Amniotic epithelial cell (primary cell): ENCODE measurements around the gene RHOA.

Experiments used
- DNase-seq: peaks from one replicate; pipeline ENCODE4 v3.0.0-alpha.2; 2010; ENCODE audit warnings: low read depth

The RHOA gene

GRCh38 chr3:49411968-49412631 lies at the start of gene RHOA, which contains the start of gene TCTA:
RHOA (minus strand) TSS chr3:49411976; CDS start chr3:49375589, 36,387 bp downstream.
TCTA (plus strand) TSS chr3:49412423; CDS start chr3:49412427, 4 bp downstream.
- DNase-seq = peak; percentile 100

DNA sequence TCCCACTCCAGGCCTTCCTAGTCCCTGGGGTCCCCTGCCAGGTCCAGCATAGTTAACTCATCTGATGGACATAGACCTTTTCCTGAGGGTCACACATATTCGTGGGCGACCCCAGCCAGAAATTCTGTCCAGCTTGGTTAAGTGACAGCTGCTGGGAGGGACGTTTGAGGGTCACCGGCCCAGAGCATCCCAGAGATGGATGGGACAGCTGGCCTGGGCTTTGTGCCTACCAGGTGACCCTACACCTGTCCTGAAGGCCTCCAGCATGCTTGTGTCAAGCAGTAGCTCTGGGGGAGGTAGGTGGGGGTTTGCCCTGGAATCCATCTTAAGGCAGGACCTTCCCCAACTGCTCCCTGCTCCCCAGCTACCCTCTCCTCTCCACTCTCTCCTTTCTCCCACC lies 49.2 kb upstream of the RHOA start:
- no peak for DNase-seq

DNA sequence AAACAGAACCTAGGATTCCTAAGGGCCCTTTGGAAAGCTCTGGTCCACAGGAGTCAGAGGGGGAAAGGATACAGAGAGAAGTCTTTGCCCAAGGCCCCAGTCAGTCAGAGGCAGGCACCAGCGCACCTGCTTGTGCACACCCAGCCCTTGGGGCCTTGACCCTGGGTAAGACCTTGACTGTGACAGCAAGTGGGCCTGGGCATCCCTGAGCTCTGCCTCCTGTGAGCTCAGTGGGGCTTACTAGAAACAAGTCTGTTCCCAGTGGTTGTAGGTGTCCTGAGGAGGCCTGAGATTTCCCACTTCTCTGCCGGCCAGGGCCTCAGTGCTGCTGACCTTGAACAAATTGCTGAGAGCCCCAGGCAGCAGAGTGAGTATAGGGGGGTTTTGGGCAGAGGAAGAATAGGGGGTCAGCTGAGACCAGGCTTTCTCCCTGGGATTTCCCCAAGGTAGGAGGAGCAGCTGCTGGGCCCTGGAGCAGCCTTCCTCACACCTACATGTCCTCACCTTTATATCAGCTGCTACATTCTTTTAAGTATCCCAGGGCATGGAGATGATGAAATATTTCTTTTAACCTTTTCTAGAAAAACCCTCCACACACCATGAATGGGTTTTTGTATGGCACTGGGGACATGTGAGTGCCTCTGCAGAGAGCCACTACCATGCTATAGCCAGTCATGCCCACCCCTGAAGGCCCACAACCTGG lies 48.6 kb upstream of the RHOA start:
- no peak for DNase-seq

DNA sequence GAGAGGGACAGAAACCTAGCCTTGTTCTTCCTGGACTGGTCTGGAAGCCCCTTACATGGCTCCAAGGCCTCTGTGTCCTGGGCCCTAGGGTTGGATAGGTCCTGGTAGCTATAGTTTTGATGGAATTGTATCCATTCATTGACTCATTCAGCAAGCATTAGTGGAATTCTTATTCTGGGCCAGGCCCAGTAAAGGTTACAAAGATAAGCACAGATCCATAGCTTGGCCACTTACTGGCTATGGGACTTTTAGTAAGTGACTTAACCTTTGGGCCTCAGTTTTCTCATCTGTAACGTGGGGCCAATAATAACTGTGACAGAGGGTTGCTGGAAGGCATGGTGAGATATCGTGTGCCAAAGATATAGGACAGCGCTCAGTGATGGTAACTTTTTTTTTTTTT lies 44.7 kb upstream of the RHOA start:
- no peak for DNase-seq

GRCh38 chr3:49454898-49455681 lies 43.3 kb upstream of the RHOA start:
- no peak for DNase-seq

GRCh38 chr3:49454458-49454857 lies 42.7 kb upstream of the RHOA start:
- no peak for DNase-seq

- no peak for DNase-seq
Observed at GRCh38 chr3:49453621-49454020, 41.8 kb upstream of the RHOA start.

DNA sequence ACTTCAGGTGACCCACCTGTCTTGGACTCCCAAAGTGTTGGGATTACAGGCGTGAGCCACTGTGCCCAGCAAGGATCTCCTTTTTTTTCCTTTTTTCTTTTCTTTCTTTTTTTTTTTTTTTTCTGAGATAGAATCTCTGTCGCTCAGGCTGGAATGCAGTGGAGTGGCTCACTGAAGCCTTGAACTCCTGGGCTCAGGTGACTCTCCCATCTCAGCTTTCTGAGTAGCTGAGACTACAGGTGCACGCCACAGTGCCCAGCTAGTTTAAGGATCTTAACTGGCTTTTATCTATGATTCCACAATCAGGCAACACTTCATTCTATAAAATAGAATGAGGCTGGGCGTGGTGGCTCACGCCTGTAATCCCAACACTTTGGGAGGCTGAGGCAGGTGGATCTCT lies 33.6 kb upstream of the RHOA start:
- DNase-seq = no peak

- no peak for DNase-seq
Observed at GRCh38 chr3:49434731-49435130, 23.0 kb upstream of the RHOA start.

- DNase-seq = no peak
Observed at GRCh38 chr3:49428752-49429080, 16.9 kb upstream of the RHOA start.

- no peak for DNase-seq
Observed at GRCh38 chr3:49427586-49427985, 15.8 kb upstream of the RHOA start.

- no peak for DNase-seq
Observed at GRCh38 chr3:49424816-49425215, 13.0 kb upstream of the RHOA start.

- DNase-seq = peak; percentile 71
Observed at GRCh38 chr3:49422379-49423248, 10.8 kb upstream of the RHOA start, which contains the start of gene AMT. AMT (minus strand) TSS chr3:49422473; CDS start chr3:49422450, 23 bp downstream.

DNA sequence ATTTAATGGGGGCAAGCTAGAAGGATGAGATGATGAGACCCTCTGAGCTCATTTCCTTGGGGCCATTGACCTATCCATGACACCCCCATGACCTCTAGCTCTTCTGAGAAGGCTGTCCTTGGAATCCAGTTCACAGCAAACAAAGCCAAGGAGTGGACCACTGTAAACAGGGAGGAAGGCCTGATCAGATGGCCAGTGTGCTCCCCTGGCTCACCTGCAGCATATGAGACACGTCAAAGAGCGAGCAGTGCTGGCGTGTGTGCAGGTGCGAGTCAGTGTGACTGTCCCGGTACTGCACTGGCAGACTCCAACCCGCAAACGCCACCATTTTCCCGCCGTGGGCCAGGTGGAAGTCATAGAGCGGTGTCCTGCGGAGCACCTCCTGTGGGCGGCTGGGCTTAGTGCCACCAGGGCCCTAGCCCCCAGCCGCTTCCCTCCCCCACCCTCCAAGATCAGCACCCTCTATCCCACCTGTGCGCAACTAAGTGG lies 10.2 kb upstream of the RHOA start:
- DNase-seq = no peak

GRCh38 chr3:49417516-49418120 lies 5.8 kb upstream of the RHOA start:
- no peak for DNase-seq

DNA sequence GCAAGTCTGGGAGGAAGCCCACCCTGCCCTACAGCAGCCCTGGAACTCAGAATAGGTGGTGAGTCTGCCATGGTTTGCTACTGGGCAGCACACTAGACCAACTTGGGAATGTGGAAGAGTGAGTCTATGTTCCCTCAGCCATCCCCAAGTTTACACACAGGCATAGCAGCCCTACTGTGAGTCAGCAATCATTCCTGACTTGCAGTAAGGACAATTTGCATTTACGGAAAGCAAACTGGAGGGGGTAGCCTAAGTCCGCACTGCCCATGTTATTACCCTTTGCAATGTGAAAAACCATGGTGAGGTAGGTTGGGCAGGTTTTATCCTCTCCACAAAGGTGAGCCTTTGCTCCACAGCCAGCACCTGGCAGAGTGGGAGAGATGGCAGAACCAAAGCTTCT lies 5.1 kb upstream of the RHOA start:
- no peak for DNase-seq

- DNase-seq = no peak
Observed at GRCh38 chr3:49415931-49416601, 4.3 kb upstream of the RHOA start.

DNA sequence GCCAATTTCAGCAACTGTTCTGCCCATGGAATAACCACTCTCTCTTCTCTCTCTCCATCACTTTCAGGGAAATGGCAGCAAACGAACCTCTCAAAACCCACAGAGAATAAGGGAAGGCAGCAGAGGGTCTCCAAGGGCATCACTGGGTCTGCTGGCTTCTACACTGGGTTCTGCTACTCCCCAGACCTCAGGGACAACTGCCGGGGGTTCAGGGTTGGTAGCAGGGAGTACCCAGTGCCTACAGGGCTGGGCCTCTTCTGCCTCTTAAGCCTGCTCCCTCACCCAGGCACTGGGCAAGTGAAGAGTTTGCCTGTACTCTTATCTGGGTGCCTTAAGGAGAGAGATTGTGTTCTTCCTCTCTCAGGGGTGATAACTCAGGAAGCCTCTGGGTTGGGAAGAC lies 3.0 kb upstream of the RHOA start:
- no peak for DNase-seq

GRCh38 chr3:49413338-49413734 lies 1.6 kb upstream of the RHOA start:
- DNase-seq = no peak

- DNase-seq = no peak
Observed at GRCh38 chr3:49412632-49413337, 1.0 kb upstream of the RHOA start.
